HCT116 (cell line): Measurements from ENCODE around the gene ADAMTS14. TPM values are rescaled to one million over a fixed set of nuclear protein-coding genes. Genes with fewer than 3 reads are reported as not detected.

ENCODE experiments used
- ATAC-seq: fragments of 200-7000 bp; cut with Tn5 transposase; 2 replicates; pipeline ENCODE4 v1.9.1; 2020; ENCODE audit warnings: mild to moderate bottlenecking, moderate library complexity
- BruUV-seq: library from RNA; stranded (reverse); fragments of 400-500 nt; replicated peaks from 2 replicates; lab custom pipeline; 2021; lab: Mats Ljungman, UMichigan
- CTCF ChIA-PET: fragments of 300-600 bp; sonication (Branson Sonifier 250); formaldehyde crosslinking; loops from one replicate; lab custom pipeline; 2021; ENCODE audit warnings: antibody characterized with exemption; lab: Charles Lee
- POLR2A ChIA-PET: fragments of 300-600, 350-600 bp; sonication (Branson Sonifier 250); formaldehyde crosslinking; loops from one replicate; lab custom pipeline; 2021; ENCODE audit warnings: antibody characterized with exemption; lab: Charles Lee
- RAD21 ChIA-PET, 2 experiments: fragments of 300-600 bp; sonication (Branson Sonifier 250); formaldehyde crosslinking; loops; one replicate each; lab custom pipeline; 2023; ENCODE audit warnings: low total read pairs in 2 of 2; ENCODE audit not compliant: uncharacterized antibody in 2 of 2, unreplicated experiment in 2 of 2, low non-redundant PET in 1 of 2; lab: Charles Lee
- DNase-seq: peaks from one replicate; pipeline ENCODE4 v3.0.0-alpha.2; 2010; ENCODE audit warnings: low read depth, low spot score
- H2AFZ ChIP-seq: fragments of 200-600 bp; shearing (Covaris generic), sonication (generic); 2 replicates; pipeline ENCODE4 v1.6.1; 2017; ENCODE audit warnings: low read depth, mixed run types, mixed read lengths, antibody characterized with exemption, low read length; ENCODE audit not compliant: poor library complexity, severe bottlenecking
- H3K27ac ChIP-seq: 2 replicates; pipeline ENCODE4 v1.5.1; 2012; ENCODE audit warnings: low read depth, low read length
- H3K27me3 ChIP-seq: fragments of 200-600 bp; sonication (generic); 2 replicates; pipeline ENCODE4 v1.6.1; 2016; ENCODE audit warnings: mixed run types, low read length, mixed read lengths; ENCODE audit not compliant: insufficient read depth
- H3K36me3 ChIP-seq, 2 experiments: fragments of 200-500 bp in 1 of 2; fragments of 200-600 bp in 1 of 2; sonication (Bioruptor generic) in 1 of 2; sonication (generic) in 1 of 2; 2 replicates each; pipeline versions ENCODE4 v1.5.1 to v1.6.1; 2014 to 2016; ENCODE audit warnings: low read length in 2 of 2, inconsistent platforms in 1 of 2, mixed read lengths in 1 of 2, mixed run types in 1 of 2; ENCODE audit not compliant: insufficient read depth in 2 of 2, control insufficient read depth in 1 of 2
- H3K4me1 ChIP-seq, 2 experiments: fragments of 200-600 bp in 1 of 2; sonication (generic) in 1 of 2; 2 replicates each; pipeline versions ENCODE4 v1.5.1 to v1.6.1; 2012 to 2017; ENCODE audit warnings: low read length in 2 of 2, inconsistent platforms in 1 of 2, mild to moderate bottlenecking in 1 of 2, mixed read lengths in 1 of 2, mixed run types in 1 of 2, moderate library complexity in 1 of 2; ENCODE audit not compliant: insufficient read depth in 2 of 2, control insufficient read depth in 1 of 2
- H3K4me2 ChIP-seq: fragments of 200-600 bp; sonication (generic); 2 replicates; pipeline ENCODE4 v1.6.1; 2017; ENCODE audit warnings: mixed run types, low read length, mixed read lengths
- H3K4me3 ChIP-seq, 2 experiments: fragments of 200-600 bp in 1 of 2; sonication (generic) in 1 of 2; replicated peaks in 1 of 2; 2 replicates each; pipeline ENCODE4 v1.5.1; 2011 to 2016; ENCODE audit warnings: low read length in 2 of 2, control low read depth in 1 of 2, low read depth in 1 of 2, mild to moderate bottlenecking in 1 of 2, mixed read lengths in 1 of 2, mixed run types in 1 of 2
- H3K79me2 ChIP-seq: fragments of 200-600 bp; sonication (generic); 2 replicates; pipeline ENCODE4 v1.6.1; 2017; ENCODE audit warnings: mild to moderate bottlenecking, mixed run types, low read length, moderate library complexity, mixed read lengths; ENCODE audit not compliant: insufficient read depth
- H3K9ac ChIP-seq: fragments of 200-600 bp; sonication (generic); 2 replicates; pipeline ENCODE4 v1.6.1; 2016; ENCODE audit warnings: low read length, mixed read lengths
- H3K9me2 ChIP-seq: fragments of 200-600 bp; sonication (generic), shearing (Covaris generic); 2 replicates; pipeline ENCODE4 v1.6.1; 2017; ENCODE audit warnings: mixed run types, mild to moderate bottlenecking, moderate library complexity; ENCODE audit not compliant: insufficient read depth
- H3K9me3 ChIP-seq, 2 experiments: fragments of 200-500 bp in 1 of 2; fragments of 200-600 bp in 1 of 2; sonication (Bioruptor generic) in 1 of 2; sonication (generic) in 1 of 2; 2 replicates each; pipeline ENCODE4 v1.6.1; 2014 to 2017; ENCODE audit warnings: low read length in 2 of 2, mixed read lengths in 2 of 2, inconsistent platforms in 1 of 2, low read depth in 1 of 2, mild to moderate bottlenecking in 1 of 2, mixed run types in 1 of 2, moderate library complexity in 1 of 2; ENCODE audit not compliant: control insufficient read depth in 1 of 2, insufficient read depth in 1 of 2
- H4K20me1 ChIP-seq: fragments of 200-600 bp; sonication (generic), shearing (Covaris generic); 2 replicates; pipeline ENCODE4 v1.6.1; 2017; ENCODE audit warnings: mixed run types, mild to moderate bottlenecking, moderate library complexity; ENCODE audit not compliant: insufficient read depth
- ATF3 ChIP-seq: IDR thresholded peaks from 2 replicates; pipeline ENCODE4 v1.6.1; 2012
- CEBPB ChIP-seq: IDR thresholded peaks from 2 replicates; pipeline ENCODE4 v1.6.1; 2012; ENCODE audit warnings: low read depth
- EGR1 ChIP-seq: IDR thresholded peaks from 2 replicates; pipeline ENCODE4 v1.6.1; 2012; ENCODE audit warnings: low read depth
- ELF1 ChIP-seq: IDR thresholded peaks from 2 replicates; pipeline ENCODE4 v1.6.1; 2012; ENCODE audit warnings: low read depth, borderline replicate concordance
- EZH2 ChIP-seq: fragments of 200-600 bp; sonication (generic); IDR thresholded peaks from 2 replicates; pipeline ENCODE4 v1.6.1; 2017; ENCODE audit warnings: antibody characterized with exemption, mixed run types
- FOSL1 ChIP-seq: IDR thresholded peaks from 2 replicates; pipeline ENCODE4 v1.6.1; 2012; ENCODE audit warnings: low read depth
- MAX ChIP-seq: IDR thresholded peaks from 2 replicates; pipeline ENCODE4 v1.6.1; 2012
- POLR2A ChIP-seq: IDR thresholded peaks from 2 replicates; pipeline ENCODE4 v1.7.0; 2011; ENCODE audit warnings: borderline replicate concordance; ENCODE audit not compliant: insufficient read depth, insufficient read length; ENCODE audit errors: extremely low read depth
- POLR2AphosphoS5 ChIP-seq: IDR thresholded peaks from 2 replicates; pipeline ENCODE4 v1.6.1; 2011; ENCODE audit warnings: mild to moderate bottlenecking, low read depth, low read length, moderate library complexity
- RAD21 ChIP-seq: IDR thresholded peaks from 2 replicates; pipeline ENCODE4 v1.6.1; 2012; ENCODE audit warnings: low read depth, mild to moderate bottlenecking
- REST ChIP-seq: IDR thresholded peaks from 2 replicates; pipeline ENCODE4 v1.6.1; 2012; ENCODE audit warnings: low read depth
- SP1 ChIP-seq: IDR thresholded peaks from 2 replicates; pipeline ENCODE4 v1.6.1; 2012; ENCODE audit warnings: low read depth
- SRF ChIP-seq: IDR thresholded peaks from 2 replicates; pipeline ENCODE4 v1.6.1; 2012; ENCODE audit warnings: low read depth
- TCF7L2 ChIP-seq: IDR thresholded peaks from 2 replicates; pipeline ENCODE4 v1.7.0; 2011; ENCODE audit warnings: borderline replicate concordance, inconsistent platforms; ENCODE audit not compliant: insufficient read depth, insufficient read length; ENCODE audit errors: extremely low read depth
- YY1 ChIP-seq: IDR thresholded peaks from 2 replicates; pipeline ENCODE4 v1.6.1; 2011; ENCODE audit warnings: low read length, low read depth, moderate library complexity, mild to moderate bottlenecking; ENCODE audit not compliant: insufficient replicate concordance; ENCODE audit errors: extremely low read depth
- ZFX ChIP-seq: fragments of 450-650 bp; IDR thresholded peaks from 2 replicates; pipeline ENCODE4 v1.6.1; 2017
- intact Hi-C: fragments of 100-400 bp; cut with micrococcal nuclease; formaldehyde crosslinking; loops from 2 replicates; pipeline ENCODE4 v1.10.0; 2022
- total RNA-seq: library from RNA; stranded (reverse); gene quantifications from one replicate; pipeline ENCODE4 v1.2.1, GENCODE V29; 2021; ENCODE audit not compliant: unreplicated experiment

The ADAMTS14 gene
- total RNA-seq, 1 experiment from 2014 or later = 13.2 TPM

- ChIA-PET POLR2A (no interaction called here), RAD21 (no interaction called here), CTCF (no interaction called here)
- ATAC-seq (no peak), DNase-seq (no peak)
- Histone ChIP-seq H2AFZ (peak overlapping the region; percentile 45), H3K4me1 (peaks cover 4 to 12% of the 10 kb centered on the region in 2 experiments; a peak in 2 of 4 replicates), H3K79me2 (no peaks in the 10 kb centered on the region), H3K27ac (no peak overlapping the region), H3K4me2 (no peak overlapping the region), H3K4me3 (no peak overlapping the region), H3K9me3 (no peaks in the 10 kb centered on the region; a peak in 1 of 4 replicates), H3K9me2 (no peaks in the 10 kb centered on the region), H3K27me3 (no peaks in the 10 kb centered on the region), H3K9ac (no peak overlapping the region), H4K20me1 (no peaks in the 10 kb centered on the region), H3K36me3 (no peaks in the 10 kb centered on the region)
- intact Hi-C loops = no loop called here
- BruUV-seq = no TSS peak
- TF ChIP-seq CEBPB (no peak), FOSL1 (no peak), SP1 (no peak), YY1 (no peak), ZFX (no peak), RAD21 (no peak), SRF (no peak), POLR2A (no peak), POLR2AphosphoS5 (no peak), ATF3 (no peak), EZH2 (no peak), EGR1 (no peak), TCF7L2 (no peak), ELF1 (no peak), MAX (no peak), REST (no peak)
Measured at GRCh38 chr10:70626056-70626455, 46.2 kb upstream of the ADAMTS14 start.
